GM12801 (cell line): ENCODE results near the gene TM2D1.

Experiments used
- TF ChIP-seq, protein P1 (sequence below): IDR thresholded peaks from one replicate; pipeline ENCODE4 v1.5.1; 2011; ENCODE audit warnings: control low read depth; ENCODE audit not compliant: insufficient read length; ENCODE audit errors: extremely low read depth

The TM2D1 gene

GRCh38 chr1:61699911-61700851 lies 24.8 kb downstream of the TM2D1 start:
- TF ChIP-seq, protein P1, sequence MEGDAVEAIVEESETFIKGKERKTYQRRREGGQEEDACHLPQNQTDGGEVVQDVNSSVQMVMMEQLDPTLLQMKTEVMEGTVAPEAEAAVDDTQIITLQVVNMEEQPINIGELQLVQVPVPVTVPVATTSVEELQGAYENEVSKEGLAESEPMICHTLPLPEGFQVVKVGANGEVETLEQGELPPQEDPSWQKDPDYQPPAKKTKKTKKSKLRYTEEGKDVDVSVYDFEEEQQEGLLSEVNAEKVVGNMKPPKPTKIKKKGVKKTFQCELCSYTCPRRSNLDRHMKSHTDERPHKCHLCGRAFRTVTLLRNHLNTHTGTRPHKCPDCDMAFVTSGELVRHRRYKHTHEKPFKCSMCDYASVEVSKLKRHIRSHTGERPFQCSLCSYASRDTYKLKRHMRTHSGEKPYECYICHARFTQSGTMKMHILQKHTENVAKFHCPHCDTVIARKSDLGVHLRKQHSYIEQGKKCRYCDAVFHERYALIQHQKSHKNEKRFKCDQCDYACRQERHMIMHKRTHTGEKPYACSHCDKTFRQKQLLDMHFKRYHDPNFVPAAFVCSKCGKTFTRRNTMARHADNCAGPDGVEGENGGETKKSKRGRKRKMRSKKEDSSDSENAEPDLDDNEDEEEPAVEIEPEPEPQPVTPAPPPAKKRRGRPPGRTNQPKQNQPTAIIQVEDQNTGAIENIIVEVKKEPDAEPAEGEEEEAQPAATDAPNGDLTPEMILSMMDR: no peak

DNA sequence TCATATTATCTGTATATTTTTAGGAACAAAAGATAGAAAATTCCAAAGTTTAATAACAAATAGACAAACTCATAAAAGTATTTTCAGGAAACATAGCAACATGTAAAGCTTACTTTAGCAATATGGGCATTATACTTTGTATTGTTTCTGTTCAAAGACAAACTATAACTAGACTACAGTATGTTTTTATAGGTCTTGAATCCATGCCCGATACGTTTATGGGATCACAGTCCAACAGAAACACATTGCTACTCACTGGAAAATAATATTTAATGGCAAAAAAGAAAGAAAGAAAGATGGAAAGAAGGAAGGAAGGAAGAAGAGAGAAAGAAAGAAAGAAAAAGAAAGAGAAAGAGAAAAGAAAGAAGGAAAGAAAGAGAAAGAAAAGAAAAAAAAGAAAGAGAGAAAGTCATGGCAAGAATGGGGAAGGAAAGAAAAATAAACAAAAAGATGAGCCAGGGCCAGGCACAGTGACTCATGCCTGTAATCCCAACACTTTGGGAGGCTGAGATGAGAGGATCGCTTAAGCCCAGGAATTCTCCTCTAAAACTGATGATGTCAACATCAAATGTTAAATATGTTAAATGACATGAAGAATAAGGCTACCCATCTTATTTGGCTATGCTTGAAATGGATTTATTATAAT lies 32.7 kb downstream of the TM2D1 start:
- TF ChIP-seq, protein P1: no peak

- TF ChIP-seq, protein P1: no peak
Observed at GRCh38 chr1:61687901-61688300, 37.0 kb downstream of the TM2D1 start.

DNA sequence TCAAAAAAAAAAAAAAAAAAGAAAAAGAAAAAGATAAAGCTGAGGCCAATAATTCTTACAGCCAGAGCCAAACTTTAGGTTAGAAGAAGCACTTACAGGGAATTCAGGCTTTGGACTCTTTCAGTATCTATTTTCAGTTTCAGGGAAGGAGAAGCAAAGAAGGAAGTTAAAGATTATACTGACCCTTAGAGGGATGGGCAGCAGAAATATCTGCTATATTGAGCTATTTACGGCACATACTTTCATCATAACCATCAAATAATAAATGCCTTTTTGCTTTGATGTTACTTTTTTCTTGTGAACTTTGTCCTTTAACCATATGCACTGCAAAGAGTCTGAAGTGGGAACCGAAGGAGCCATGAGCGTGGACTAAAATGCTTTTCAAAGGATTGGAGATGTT lies 42.0 kb downstream of the TM2D1 start:
- TF ChIP-seq, protein P1: no peak

GRCh38 chr1:61680500-61680899 lies 44.4 kb downstream of the TM2D1 start:
- TF ChIP-seq, protein P1: no peak

DNA sequence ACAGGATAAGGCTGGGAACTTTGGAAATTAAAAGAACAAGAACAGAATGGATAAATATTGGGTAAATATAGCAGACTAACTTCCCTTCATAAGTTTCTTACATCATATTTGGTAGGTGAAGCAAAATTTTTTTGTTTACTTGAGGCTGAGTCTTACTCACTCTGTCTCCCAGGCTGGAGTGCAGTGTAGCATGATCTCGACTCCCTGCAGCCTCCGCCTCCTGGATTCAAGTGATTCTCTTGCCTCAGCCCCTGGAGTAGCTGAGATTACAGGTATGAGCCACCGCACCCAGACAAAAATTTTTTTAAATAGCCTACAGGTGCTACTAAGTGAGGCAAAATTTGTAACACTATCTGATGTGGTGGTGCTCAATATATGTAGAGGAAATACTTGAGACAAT lies 50.7 kb downstream of the TM2D1 start:
- TF ChIP-seq, protein P1: no peak

DNA sequence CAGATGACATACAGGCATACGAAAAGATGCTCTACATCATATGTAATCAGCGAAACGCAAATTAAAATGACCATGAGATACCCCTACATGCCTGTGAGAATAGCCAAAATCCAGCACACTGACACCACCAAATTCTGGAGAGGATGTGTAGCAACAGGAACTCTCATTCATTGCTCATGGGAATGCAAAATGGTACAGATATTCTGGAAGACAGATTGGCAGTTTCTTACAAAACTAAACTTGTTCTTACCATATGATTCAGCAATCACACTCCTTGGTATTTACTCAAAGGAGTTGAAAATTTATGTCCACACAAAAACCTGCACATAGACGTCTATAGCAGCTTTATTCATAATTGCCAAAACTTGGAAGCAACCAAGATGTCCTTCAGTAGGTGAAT lies 52.6 kb downstream of the TM2D1 start:
- TF ChIP-seq, protein P1: no peak
